HCT116 (cell line): ENCODE measurements around the gene SOBP. TPM values are rescaled to one million over a fixed set of nuclear protein-coding genes. Genes with fewer than 3 reads are reported as not detected.

ENCODE experiments used
- ATAC-seq: fragments of 200-7000 bp; cut with Tn5 transposase; 2 replicates; pipeline ENCODE4 v1.9.1; 2020; ENCODE audit warnings: mild to moderate bottlenecking, moderate library complexity
- BruUV-seq: library from RNA; stranded (reverse); fragments of 400-500 nt; replicated peaks from 2 replicates; lab custom pipeline; 2021; lab: Mats Ljungman, UMichigan
- CTCF ChIA-PET: fragments of 300-600 bp; sonication (Branson Sonifier 250); formaldehyde crosslinking; loops from one replicate; lab custom pipeline; 2021; ENCODE audit warnings: antibody characterized with exemption; lab: Charles Lee
- POLR2A ChIA-PET: fragments of 300-600, 350-600 bp; sonication (Branson Sonifier 250); formaldehyde crosslinking; loops from one replicate; lab custom pipeline; 2021; ENCODE audit warnings: antibody characterized with exemption; lab: Charles Lee
- RAD21 ChIA-PET, 2 experiments: fragments of 300-600 bp; sonication (Branson Sonifier 250); formaldehyde crosslinking; loops; one replicate each; lab custom pipeline; 2023; ENCODE audit warnings: low total read pairs in 2 of 2; ENCODE audit not compliant: uncharacterized antibody in 2 of 2, unreplicated experiment in 2 of 2, low non-redundant PET in 1 of 2; lab: Charles Lee
- DNase-seq: peaks from one replicate; pipeline ENCODE4 v3.0.0-alpha.2; 2010; ENCODE audit warnings: low read depth, low spot score
- H2AFZ ChIP-seq: fragments of 200-600 bp; shearing (Covaris generic), sonication (generic); 2 replicates; pipeline ENCODE4 v1.6.1; 2017; ENCODE audit warnings: low read depth, mixed run types, mixed read lengths, antibody characterized with exemption, low read length; ENCODE audit not compliant: poor library complexity, severe bottlenecking
- H3K27ac ChIP-seq: 2 replicates; pipeline ENCODE4 v1.5.1; 2012; ENCODE audit warnings: low read depth, low read length
- H3K27me3 ChIP-seq: fragments of 200-600 bp; sonication (generic); 2 replicates; pipeline ENCODE4 v1.6.1; 2016; ENCODE audit warnings: mixed run types, low read length, mixed read lengths; ENCODE audit not compliant: insufficient read depth
- H3K36me3 ChIP-seq, 2 experiments: fragments of 200-500 bp in 1 of 2; fragments of 200-600 bp in 1 of 2; sonication (Bioruptor generic) in 1 of 2; sonication (generic) in 1 of 2; 2 replicates each; pipeline versions ENCODE4 v1.5.1 to v1.6.1; 2014 to 2016; ENCODE audit warnings: low read length in 2 of 2, inconsistent platforms in 1 of 2, mixed read lengths in 1 of 2, mixed run types in 1 of 2; ENCODE audit not compliant: insufficient read depth in 2 of 2, control insufficient read depth in 1 of 2
- H3K4me1 ChIP-seq, 2 experiments: fragments of 200-600 bp in 1 of 2; sonication (generic) in 1 of 2; 2 replicates each; pipeline versions ENCODE4 v1.5.1 to v1.6.1; 2012 to 2017; ENCODE audit warnings: low read length in 2 of 2, inconsistent platforms in 1 of 2, mild to moderate bottlenecking in 1 of 2, mixed read lengths in 1 of 2, mixed run types in 1 of 2, moderate library complexity in 1 of 2; ENCODE audit not compliant: insufficient read depth in 2 of 2, control insufficient read depth in 1 of 2
- H3K4me2 ChIP-seq: fragments of 200-600 bp; sonication (generic); 2 replicates; pipeline ENCODE4 v1.6.1; 2017; ENCODE audit warnings: mixed run types, low read length, mixed read lengths
- H3K4me3 ChIP-seq, 2 experiments: fragments of 200-600 bp in 1 of 2; sonication (generic) in 1 of 2; replicated peaks in 1 of 2; 2 replicates each; pipeline ENCODE4 v1.5.1; 2011 to 2016; ENCODE audit warnings: low read length in 2 of 2, control low read depth in 1 of 2, low read depth in 1 of 2, mild to moderate bottlenecking in 1 of 2, mixed read lengths in 1 of 2, mixed run types in 1 of 2
- H3K79me2 ChIP-seq: fragments of 200-600 bp; sonication (generic); 2 replicates; pipeline ENCODE4 v1.6.1; 2017; ENCODE audit warnings: mild to moderate bottlenecking, mixed run types, low read length, moderate library complexity, mixed read lengths; ENCODE audit not compliant: insufficient read depth
- H3K9ac ChIP-seq: fragments of 200-600 bp; sonication (generic); 2 replicates; pipeline ENCODE4 v1.6.1; 2016; ENCODE audit warnings: low read length, mixed read lengths
- H3K9me2 ChIP-seq: fragments of 200-600 bp; sonication (generic), shearing (Covaris generic); 2 replicates; pipeline ENCODE4 v1.6.1; 2017; ENCODE audit warnings: mixed run types, mild to moderate bottlenecking, moderate library complexity; ENCODE audit not compliant: insufficient read depth
- H3K9me3 ChIP-seq, 2 experiments: fragments of 200-500 bp in 1 of 2; fragments of 200-600 bp in 1 of 2; sonication (Bioruptor generic) in 1 of 2; sonication (generic) in 1 of 2; 2 replicates each; pipeline ENCODE4 v1.6.1; 2014 to 2017; ENCODE audit warnings: low read length in 2 of 2, mixed read lengths in 2 of 2, inconsistent platforms in 1 of 2, low read depth in 1 of 2, mild to moderate bottlenecking in 1 of 2, mixed run types in 1 of 2, moderate library complexity in 1 of 2; ENCODE audit not compliant: control insufficient read depth in 1 of 2, insufficient read depth in 1 of 2
- H4K20me1 ChIP-seq: fragments of 200-600 bp; sonication (generic), shearing (Covaris generic); 2 replicates; pipeline ENCODE4 v1.6.1; 2017; ENCODE audit warnings: mixed run types, mild to moderate bottlenecking, moderate library complexity; ENCODE audit not compliant: insufficient read depth
- CBX3 ChIP-seq: IDR thresholded peaks from 2 replicates; pipeline ENCODE4 v1.6.1; 2012; ENCODE audit warnings: low read depth
- EGR1 ChIP-seq: IDR thresholded peaks from 2 replicates; pipeline ENCODE4 v1.6.1; 2012; ENCODE audit warnings: low read depth
- EZH2 ChIP-seq: fragments of 200-600 bp; sonication (generic); IDR thresholded peaks from 2 replicates; pipeline ENCODE4 v1.6.1; 2017; ENCODE audit warnings: antibody characterized with exemption, mixed run types
- POLR2A ChIP-seq: IDR thresholded peaks from 2 replicates; pipeline ENCODE4 v1.7.0; 2011; ENCODE audit warnings: borderline replicate concordance; ENCODE audit not compliant: insufficient read depth, insufficient read length; ENCODE audit errors: extremely low read depth
- SIN3A ChIP-seq: IDR thresholded peaks from 2 replicates; pipeline ENCODE4 v1.6.1; 2012; ENCODE audit warnings: low read depth
- SRF ChIP-seq: IDR thresholded peaks from 2 replicates; pipeline ENCODE4 v1.6.1; 2012; ENCODE audit warnings: low read depth
- ZNF274 ChIP-seq: fragments of 200-500 bp; sonication (Bioruptor generic); IDR thresholded peaks from 2 replicates; pipeline ENCODE4 v1.6.1; 2014; ENCODE audit warnings: mild to moderate bottlenecking, low read depth, low read length, inconsistent platforms
- intact Hi-C: fragments of 100-400 bp; cut with micrococcal nuclease; formaldehyde crosslinking; loops from 2 replicates; pipeline ENCODE4 v1.10.0; 2022
- total RNA-seq: library from RNA; stranded (reverse); gene quantifications from one replicate; pipeline ENCODE4 v1.2.1, GENCODE V29; 2021; ENCODE audit not compliant: unreplicated experiment

The SOBP gene
- total RNA-seq, 1 experiment from 2014 or later: 2.6 TPM

- no peak overlapping the region for H2AFZ ChIP-seq
- H3K79me2 ChIP-seq: no peaks in the 10 kb centered on the region
- no peaks in the 10 kb centered on the region for H3K36me3 ChIP-seq
- intact Hi-C loops: no loop called here
- H3K9me2 ChIP-seq: no peaks in the 10 kb centered on the region
- H4K20me1 ChIP-seq: no peaks in the 10 kb centered on the region
- CTCF ChIA-PET: no interaction called here
- no peaks in the 10 kb centered on the region for H3K27me3 ChIP-seq
- no peaks in the 10 kb centered on the region for H3K9me3 ChIP-seq
- no peak for ATAC-seq
- no peak overlapping the region for H3K27ac ChIP-seq
- H3K4me1 ChIP-seq: no peaks in the 10 kb centered on the region
- RAD21 ChIA-PET: no interaction called here
- POLR2A ChIA-PET: no interaction called here
- H3K9ac ChIP-seq: no peak overlapping the region
- no peak overlapping the region for H3K4me2 ChIP-seq
- BruUV-seq: no TSS peak
- DNase-seq: no peak
- no peak overlapping the region for H3K4me3 ChIP-seq
- TF ChIP-seq ZNF274: no peak
Measured at GRCh38 chr6:107689951-107690642, 200.2 kb downstream of the SOBP start.

GRCh38 chr6:107690643-107691061 is 200.7 kb downstream of the SOBP start:
- no peaks in the 10 kb centered on the region for H3K4me1 ChIP-seq
- BruUV-seq: no TSS peak
- intact Hi-C loops: no loop called here
- H3K36me3 ChIP-seq: no peaks in the 10 kb centered on the region
- H2AFZ ChIP-seq: no peak overlapping the region
- ATAC-seq (no peak), DNase-seq (no peak)
- CTCF ChIA-PET: no interaction called here
- no peaks in the 10 kb centered on the region for H3K9me2 ChIP-seq
- no peaks in the 10 kb centered on the region for H3K27me3 ChIP-seq
- RAD21 ChIA-PET: no interaction called here
- no peaks in the 10 kb centered on the region for H3K79me2 ChIP-seq
- H4K20me1 ChIP-seq: no peaks in the 10 kb centered on the region
- no peak overlapping the region for H3K4me3 ChIP-seq
- POLR2A ChIA-PET: no interaction called here
- no peaks in the 10 kb centered on the region for H3K9me3 ChIP-seq
- H3K4me2 ChIP-seq: no peak overlapping the region
- no peak overlapping the region for H3K27ac ChIP-seq
- no peak overlapping the region for H3K9ac ChIP-seq
- TF ChIP-seq CBX3 (no peak), POLR2A (no peak), EGR1 (no peak), EZH2 (no peak), SIN3A (no peak), SRF (no peak)
